Measurements from ENCODE around the gene LIMS2.

LIMS2 gene

DNA sequence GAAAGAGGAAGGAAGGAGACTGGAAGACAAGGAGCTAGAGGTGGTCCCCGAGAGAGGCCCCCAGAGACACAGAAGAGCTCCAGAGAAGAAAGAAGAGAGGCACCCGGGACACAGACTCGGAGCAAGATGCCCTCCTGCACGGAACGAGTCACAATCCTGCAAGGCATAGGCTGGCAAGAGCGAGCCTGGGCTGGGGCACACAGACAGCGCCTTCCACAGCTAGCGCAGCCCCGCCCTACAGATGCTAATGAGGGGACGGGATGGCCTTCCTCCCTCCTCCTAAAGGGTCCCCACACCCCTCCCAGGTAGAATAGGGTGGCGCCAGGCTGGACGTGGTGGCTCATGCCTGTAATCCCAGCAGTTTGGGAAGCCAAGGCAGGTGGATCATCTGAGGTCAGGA lies 49.2 kb downstream of the LIMS2 start:
- no peak for DNase-seq (ENCODE audit: low read depth)
- Histone ChIP-seq H3K36me3 (ENCODE audit: control insufficient read depth, insufficient read depth, low read length, severe bottlenecking) (no peaks in the 10 kb centered on the region), H3K9me3 (ENCODE audit: control insufficient read depth, low read length) (no peaks in the 10 kb centered on the region), H3K27me3 (replicated peaks; ENCODE audit: control insufficient read depth, insufficient read depth, low read length) (no peaks in the 10 kb centered on the region), H3K4me1 (ENCODE audit: control insufficient read depth, insufficient read depth, low read length) (no peaks in the 10 kb centered on the region), H3K9ac (ENCODE audit: low read length) (no peak overlapping the region), H3K4me3 (ENCODE audit: low read length) (no peak overlapping the region)

DNA sequence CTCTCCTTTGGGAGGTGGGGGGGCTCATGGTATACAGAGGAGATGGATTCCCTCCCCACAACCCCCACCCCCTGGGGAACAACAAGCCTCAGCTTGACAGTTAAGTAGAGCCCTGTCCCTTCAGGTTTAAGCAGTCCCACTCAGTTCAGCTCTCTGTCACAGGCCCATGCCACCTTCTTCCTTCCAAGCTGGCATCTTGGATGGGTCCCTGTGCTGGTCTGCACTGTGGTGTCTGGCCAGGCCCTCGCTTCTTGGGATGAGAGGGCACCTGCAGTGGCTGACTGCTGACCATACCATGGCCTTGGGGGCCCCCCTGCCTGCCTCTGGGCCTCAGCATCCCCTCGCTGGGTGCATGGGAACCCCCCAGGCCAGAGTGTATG lies 49.8 kb downstream of the LIMS2 start:
- Histone ChIP-seq H3K4me1 (ENCODE audit: control insufficient read depth, insufficient read depth, low read length) (no peaks in the 10 kb centered on the region), H3K9me3 (ENCODE audit: control insufficient read depth, low read length) (no peaks in the 10 kb centered on the region), H3K36me3 (ENCODE audit: control insufficient read depth, insufficient read depth, low read length, severe bottlenecking) (no peaks in the 10 kb centered on the region), H3K4me3 (ENCODE audit: low read length) (no peak overlapping the region), H3K27me3 (replicated peaks; ENCODE audit: control insufficient read depth, insufficient read depth, low read length) (no peaks in the 10 kb centered on the region), H3K9ac (ENCODE audit: low read length) (no peak overlapping the region)
- no peak for DNase-seq (ENCODE audit: low read depth)

DNA sequence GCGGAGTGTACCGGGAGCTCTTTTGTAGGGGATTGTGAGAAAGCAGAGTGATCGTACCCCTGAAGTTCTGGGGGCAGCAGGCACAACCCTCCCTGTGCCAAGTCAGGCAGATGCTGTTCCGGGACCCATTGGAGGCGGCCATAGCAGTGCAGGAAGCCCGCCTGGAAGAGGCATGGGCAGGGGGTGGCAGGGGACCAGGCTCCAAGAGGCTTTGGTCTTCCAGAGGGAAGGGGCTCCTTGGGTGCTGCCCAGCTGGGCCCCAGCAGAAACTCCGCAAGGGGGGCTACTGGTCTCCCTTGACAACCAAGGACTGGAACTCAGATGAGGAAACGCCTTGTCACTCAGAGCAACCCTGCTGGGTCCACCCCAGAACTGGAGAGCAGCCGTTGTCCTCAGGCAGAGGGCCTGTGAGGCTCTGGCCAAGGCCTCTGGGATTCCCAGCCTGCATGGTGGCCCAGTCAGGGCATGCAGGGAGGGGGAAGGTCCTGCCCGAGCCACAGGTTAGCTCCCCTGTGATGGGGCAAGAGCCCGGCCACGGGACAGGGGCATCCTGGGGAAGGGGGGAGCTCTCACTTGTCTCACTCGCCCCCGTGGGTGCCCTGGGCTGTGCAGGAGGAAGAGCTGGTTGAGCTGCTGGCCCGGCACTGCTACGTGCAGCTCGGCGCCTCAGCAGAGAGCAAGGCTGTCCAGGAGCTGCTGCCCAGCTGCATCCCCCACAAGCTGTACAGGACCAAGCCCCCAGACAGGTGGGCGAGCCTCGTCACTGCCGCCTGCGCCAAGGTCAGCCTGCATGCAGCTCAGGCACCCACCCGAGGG lies 50.4 kb downstream of the LIMS2 start:
- Histone ChIP-seq H3K27me3 (replicated peaks; ENCODE audit: control insufficient read depth, insufficient read depth, low read length) (no peaks in the 10 kb centered on the region), H3K9me3 (ENCODE audit: control insufficient read depth, low read length) (no peaks in the 10 kb centered on the region), H3K4me3 (ENCODE audit: low read length) (no peak overlapping the region), H3K36me3 (ENCODE audit: control insufficient read depth, insufficient read depth, low read length, severe bottlenecking) (no peaks in the 10 kb centered on the region), H3K9ac (ENCODE audit: low read length) (no peak overlapping the region), H3K4me1 (ENCODE audit: control insufficient read depth, insufficient read depth, low read length) (no peaks in the 10 kb centered on the region)
- DNase-seq (ENCODE audit: low read depth), result no peak

DNA sequence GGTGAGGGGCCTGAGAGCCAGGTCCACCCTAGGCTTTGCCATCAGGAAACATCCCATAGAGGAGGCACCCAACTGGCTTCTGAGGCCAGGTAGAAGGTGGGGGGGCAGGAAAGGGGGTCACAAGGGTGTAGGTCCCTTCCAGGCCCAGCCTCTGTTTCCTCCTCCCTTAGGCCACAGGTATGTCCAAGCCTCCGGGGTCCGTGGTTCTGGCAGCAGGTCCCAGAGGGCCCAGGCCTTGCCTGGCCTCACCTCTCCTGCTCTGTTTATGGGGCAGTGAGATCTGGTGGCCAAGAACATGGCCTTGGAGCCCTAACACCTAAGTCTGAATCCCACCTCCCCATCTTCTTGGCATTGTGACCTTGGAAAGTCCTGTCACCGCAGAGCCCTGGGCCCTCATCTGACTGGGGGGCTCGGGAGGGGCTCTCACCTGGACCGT lies 51.0 kb downstream of the LIMS2 start:
- DNase-seq (ENCODE audit: low read depth), result no peak
- H3K4me3 ChIP-seq (ENCODE audit: low read length), result no peak overlapping the region
- no peak overlapping the region for H3K9ac ChIP-seq (ENCODE audit: low read length)
- no peaks in the 10 kb centered on the region for H3K9me3 ChIP-seq (ENCODE audit: control insufficient read depth, low read length)
- no peaks in the 10 kb centered on the region for H3K27me3 ChIP-seq (replicated peaks; ENCODE audit: control insufficient read depth, insufficient read depth, low read length)
- H3K4me1 ChIP-seq (ENCODE audit: control insufficient read depth, insufficient read depth, low read length), result no peaks in the 10 kb centered on the region
- no peaks in the 10 kb centered on the region for H3K36me3 ChIP-seq (ENCODE audit: control insufficient read depth, insufficient read depth, low read length, severe bottlenecking)

DNA sequence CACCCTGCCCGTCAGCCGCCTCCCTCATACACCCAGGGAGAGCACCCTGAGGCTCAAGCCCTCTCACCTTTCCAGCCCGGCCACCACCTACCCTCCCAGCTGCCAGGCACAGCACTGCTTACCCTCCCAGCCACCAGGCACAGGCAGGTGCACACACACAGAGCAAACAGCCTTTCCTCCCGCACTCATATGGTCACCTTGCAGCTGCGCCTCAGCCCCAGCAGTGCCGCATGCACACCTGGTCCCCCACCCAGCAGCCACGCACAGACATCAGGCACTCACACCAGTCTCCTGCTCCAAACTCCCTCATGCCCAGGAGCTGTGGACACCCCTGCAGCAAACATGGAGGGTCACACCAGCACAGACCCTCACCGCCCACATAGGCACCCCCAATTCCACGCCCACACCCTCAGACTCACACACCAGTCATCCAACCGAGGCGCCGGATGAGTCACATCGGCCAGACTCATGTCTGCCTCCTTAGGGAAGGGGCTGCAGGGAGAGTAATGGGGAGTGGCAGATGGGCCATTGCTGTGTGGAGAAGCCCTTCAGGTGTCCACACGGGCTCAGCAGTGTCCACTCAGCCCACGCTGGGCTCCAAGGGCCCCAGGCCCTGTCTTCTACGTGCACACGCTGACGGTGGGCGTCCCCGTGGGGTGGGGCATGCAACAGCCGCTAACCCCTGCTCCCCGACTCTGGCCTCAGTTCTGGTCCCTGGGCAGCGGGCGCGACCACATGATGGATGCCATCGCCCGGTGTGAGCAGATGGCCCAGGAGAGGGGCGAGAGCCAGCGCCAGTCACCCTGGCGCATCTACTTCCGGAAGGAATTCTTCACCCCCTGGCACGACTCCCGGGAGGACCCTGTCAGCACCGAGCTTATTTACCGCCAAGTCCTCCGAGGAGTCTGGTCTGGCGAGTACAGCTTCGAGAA lies 51.7 kb downstream of the LIMS2 start:
- no peaks in the 10 kb centered on the region for H3K36me3 ChIP-seq (ENCODE audit: control insufficient read depth, insufficient read depth, low read length, severe bottlenecking)
- no peak overlapping the region for H3K4me3 ChIP-seq (ENCODE audit: low read length)
- H3K4me1 ChIP-seq (ENCODE audit: control insufficient read depth, insufficient read depth, low read length), result no peaks in the 10 kb centered on the region
- no peaks in the 10 kb centered on the region for H3K9me3 ChIP-seq (ENCODE audit: control insufficient read depth, low read length)
- DNase-seq (ENCODE audit: low read depth), result peak; percentile 19
- H3K9ac ChIP-seq (ENCODE audit: low read length), result no peak overlapping the region
- H3K27me3 ChIP-seq (replicated peaks; ENCODE audit: control insufficient read depth, insufficient read depth, low read length), result no peaks in the 10 kb centered on the region

DNA sequence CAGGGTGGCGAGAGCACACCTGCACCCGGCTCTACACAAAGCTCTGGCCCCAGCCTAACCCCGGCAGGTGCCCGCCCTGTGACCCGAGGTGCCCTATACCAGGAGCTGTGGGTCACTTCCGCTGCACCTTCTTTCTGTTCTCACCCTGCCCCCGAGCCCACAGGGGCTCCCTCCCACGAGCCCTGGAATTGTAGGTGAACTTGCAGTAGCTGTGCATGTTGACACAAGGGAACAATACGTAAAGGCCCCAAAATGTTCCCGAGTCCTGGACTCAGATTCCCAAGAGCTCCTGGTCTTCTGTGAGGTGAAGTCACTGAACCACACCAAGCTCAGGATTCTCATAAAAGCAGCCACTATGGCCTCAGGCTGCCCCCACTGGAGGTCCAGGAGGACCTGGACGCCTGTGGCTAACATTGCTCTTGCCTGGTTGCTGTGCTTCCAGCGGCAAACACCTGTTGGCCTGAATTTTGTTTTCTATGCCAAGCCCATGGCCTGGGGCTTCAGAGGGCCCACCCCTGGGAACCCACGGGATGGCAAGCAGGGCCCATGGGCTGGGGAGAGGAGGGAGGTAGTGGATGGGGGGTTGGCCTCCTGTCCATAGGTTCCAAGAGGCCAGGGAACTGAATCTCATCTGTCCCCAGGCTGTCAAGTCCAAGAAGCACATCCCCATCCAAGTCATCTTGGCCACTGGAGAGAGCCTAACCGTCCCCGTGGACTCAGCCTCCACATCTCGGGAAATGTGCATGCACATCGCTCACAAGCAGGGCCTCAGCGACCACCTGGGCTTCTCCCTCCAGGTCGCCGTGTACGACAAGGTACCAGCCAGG lies 52.6 kb downstream of the LIMS2 start:
- Histone ChIP-seq H3K9ac (ENCODE audit: low read length) (no peak overlapping the region), H3K27me3 (replicated peaks; ENCODE audit: control insufficient read depth, insufficient read depth, low read length) (no peaks in the 10 kb centered on the region), H3K36me3 (ENCODE audit: control insufficient read depth, insufficient read depth, low read length, severe bottlenecking) (no peaks in the 10 kb centered on the region), H3K9me3 (ENCODE audit: control insufficient read depth, low read length) (no peaks in the 10 kb centered on the region), H3K4me3 (ENCODE audit: low read length) (no peak overlapping the region), H3K4me1 (ENCODE audit: control insufficient read depth, insufficient read depth, low read length) (no peaks in the 10 kb centered on the region)
- DNase-seq (ENCODE audit: low read depth), result no peak

DNA sequence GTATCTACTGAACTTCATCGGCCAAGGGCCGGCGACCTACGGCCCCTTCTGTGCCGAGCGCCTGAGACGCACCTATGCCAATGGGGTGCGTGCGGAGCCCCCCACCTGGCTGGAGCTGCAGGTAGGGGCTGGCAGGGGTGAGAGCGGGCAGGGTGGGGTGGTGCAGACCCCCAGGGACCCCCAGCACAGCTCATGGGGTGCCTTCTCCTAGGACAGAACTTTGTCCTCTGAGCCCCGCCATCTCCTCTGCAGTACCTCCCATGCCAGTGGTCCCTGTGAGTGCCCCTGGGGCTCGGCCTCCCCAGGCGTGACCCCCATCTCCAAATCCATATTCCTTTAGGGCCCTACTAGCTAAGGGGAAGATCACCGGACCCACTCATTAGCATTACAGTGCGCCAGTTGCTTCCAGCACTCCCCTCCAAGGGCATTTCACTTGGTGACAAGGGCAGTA lies 53.3 kb downstream of the LIMS2 start:
- Histone ChIP-seq H3K27me3 (replicated peaks; ENCODE audit: control insufficient read depth, insufficient read depth, low read length) (no peaks in the 10 kb centered on the region), H3K4me3 (ENCODE audit: low read length) (no peak overlapping the region), H3K4me1 (ENCODE audit: control insufficient read depth, insufficient read depth, low read length) (no peaks in the 10 kb centered on the region), H3K9ac (ENCODE audit: low read length) (no peak overlapping the region), H3K9me3 (ENCODE audit: control insufficient read depth, low read length) (no peaks in the 10 kb centered on the region), H3K36me3 (ENCODE audit: control insufficient read depth, insufficient read depth, low read length, severe bottlenecking) (no peaks in the 10 kb centered on the region)
- DNase-seq (ENCODE audit: low read depth), result no peak

DNA sequence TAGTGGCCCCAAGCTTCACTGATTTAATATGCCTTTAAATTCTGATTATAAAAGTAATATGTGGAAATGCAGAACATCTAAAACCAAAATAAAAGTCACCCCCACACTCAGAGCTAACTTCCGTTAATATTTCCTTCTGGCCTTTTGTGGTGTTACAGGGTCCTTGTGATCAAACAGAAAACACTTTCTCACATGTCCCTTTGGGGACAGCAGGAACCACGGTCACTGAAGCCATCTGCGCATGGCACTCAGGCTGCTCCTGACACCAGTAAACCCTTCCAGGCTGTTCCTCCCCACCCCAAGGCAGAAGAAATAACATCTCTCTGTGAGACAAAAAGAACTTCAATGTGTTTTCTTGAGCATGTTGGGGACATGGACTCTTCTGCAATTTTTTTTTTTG lies 54.5 kb downstream of the LIMS2 start:
- no peaks in the 10 kb centered on the region for H3K9me3 ChIP-seq (ENCODE audit: control insufficient read depth, low read length)
- no peaks in the 10 kb centered on the region for H3K4me1 ChIP-seq (ENCODE audit: control insufficient read depth, insufficient read depth, low read length)
- no peaks in the 10 kb centered on the region for H3K27me3 ChIP-seq (replicated peaks; ENCODE audit: control insufficient read depth, insufficient read depth, low read length)
- no peak overlapping the region for H3K4me3 ChIP-seq (ENCODE audit: low read length)
- H3K9ac ChIP-seq (ENCODE audit: low read length), result no peak overlapping the region
- H3K36me3 ChIP-seq (ENCODE audit: control insufficient read depth, insufficient read depth, low read length, severe bottlenecking), result no peaks in the 10 kb centered on the region
- DNase-seq (ENCODE audit: low read depth), result no peak

DNA sequence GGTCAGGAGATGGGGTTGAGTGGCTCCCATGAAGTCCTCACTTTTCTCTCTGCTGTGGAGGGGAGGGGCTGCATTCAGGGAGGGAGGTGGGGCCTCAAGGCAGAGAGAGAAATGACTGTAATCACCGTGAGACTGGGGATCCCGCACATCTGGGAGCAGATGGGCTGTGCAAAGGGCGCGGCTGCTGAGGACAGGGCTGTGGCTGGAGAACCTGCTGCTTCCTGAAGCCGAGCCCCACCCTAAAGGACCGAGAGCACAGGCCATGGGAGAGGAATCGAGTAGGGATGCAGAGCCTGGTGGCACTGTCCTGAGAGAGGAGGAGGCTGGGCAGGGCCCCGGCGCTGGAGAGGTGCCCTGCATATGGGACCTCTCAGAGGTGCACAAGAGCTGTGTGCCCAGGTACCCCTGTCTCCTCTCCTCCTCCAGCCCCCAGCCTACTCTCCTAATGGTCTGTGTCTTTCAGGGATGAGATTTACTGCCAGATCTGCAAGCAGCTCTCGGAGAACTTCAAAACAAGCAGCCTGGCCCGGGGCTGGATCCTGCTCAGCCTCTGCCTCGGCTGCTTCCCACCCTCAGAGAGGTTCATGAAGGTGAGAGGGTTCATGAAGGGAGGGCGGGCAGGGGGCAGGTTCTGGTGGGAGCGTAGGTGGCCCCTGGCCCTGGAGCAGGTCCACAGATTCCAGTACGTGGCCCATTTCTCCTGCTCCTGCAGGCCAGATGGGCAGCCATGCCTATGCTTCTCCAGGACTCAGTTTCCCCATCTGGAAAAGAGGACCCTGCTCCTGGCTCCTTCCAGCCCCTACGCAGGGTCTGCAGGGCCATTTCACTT lies 55.2 kb downstream of the LIMS2 start:
- H3K36me3 ChIP-seq (ENCODE audit: control insufficient read depth, insufficient read depth, low read length, severe bottlenecking), result no peaks in the 10 kb centered on the region
- no peaks in the 10 kb centered on the region for H3K27me3 ChIP-seq (replicated peaks; ENCODE audit: control insufficient read depth, insufficient read depth, low read length)
- no peak overlapping the region for H3K4me3 ChIP-seq (ENCODE audit: low read length)
- DNase-seq (ENCODE audit: low read depth), result no peak
- no peaks in the 10 kb centered on the region for H3K9me3 ChIP-seq (ENCODE audit: control insufficient read depth, low read length)
- H3K9ac ChIP-seq (ENCODE audit: low read length), result no peak overlapping the region
- no peaks in the 10 kb centered on the region for H3K4me1 ChIP-seq (ENCODE audit: control insufficient read depth, insufficient read depth, low read length)

DNA sequence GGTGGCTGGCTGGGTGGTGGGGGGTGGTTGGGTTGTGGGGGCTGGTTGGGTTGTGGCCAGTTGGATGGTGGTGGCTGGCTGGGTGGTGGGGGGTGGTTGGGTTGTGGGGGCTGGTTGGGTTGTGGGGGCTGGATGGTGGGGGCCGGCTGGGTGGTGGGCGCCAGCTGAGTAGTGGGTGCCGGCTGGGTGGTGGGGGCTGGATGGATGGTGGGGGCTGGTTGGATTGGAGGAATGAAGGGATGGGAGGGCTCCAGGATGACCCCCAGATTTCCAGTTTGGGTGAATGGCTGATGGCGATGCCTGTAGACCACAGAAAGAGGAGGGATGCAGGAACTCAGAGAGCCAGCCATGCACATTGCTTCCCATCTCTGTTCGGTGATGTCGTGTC lies 56.1 kb downstream of the LIMS2 start:
- DNase-seq (ENCODE audit: low read depth), result no peak
- no peak overlapping the region for H3K9ac ChIP-seq (ENCODE audit: low read length)
- no peaks in the 10 kb centered on the region for H3K36me3 ChIP-seq (ENCODE audit: control insufficient read depth, insufficient read depth, low read length, severe bottlenecking)
- no peak overlapping the region for H3K4me3 ChIP-seq (ENCODE audit: low read length)
- no peaks in the 10 kb centered on the region for H3K4me1 ChIP-seq (ENCODE audit: control insufficient read depth, insufficient read depth, low read length)
- H3K27me3 ChIP-seq (replicated peaks; ENCODE audit: control insufficient read depth, insufficient read depth, low read length), result no peaks in the 10 kb centered on the region
- H3K9me3 ChIP-seq (ENCODE audit: control insufficient read depth, low read length), result peaks cover under 1% of the 10 kb centered on the region

Data from adipocyte (in vitro differentiated cells).